Loucy (cell line): ENCODE results near the gene LCA5L.

Experiments
- EZH2phosphoT487 ChIP-seq: fragments of 200-600 bp; IDR thresholded peaks from 2 replicates; pipeline ENCODE4 v1.6.1; 2018; ENCODE audit warnings: antibody characterized with exemption, mild to moderate bottlenecking, moderate library complexity, borderline replicate concordance
- TF ChIP-seq, protein P1 (sequence below): fragments of 200-600 bp; sonication (generic); conservative IDR thresholded peaks from 2 replicates; pipeline ENCODE4 v1.5.1; 2014; ENCODE audit warnings: mild to moderate bottlenecking, antibody characterized with exemption, low read length

DNA sequence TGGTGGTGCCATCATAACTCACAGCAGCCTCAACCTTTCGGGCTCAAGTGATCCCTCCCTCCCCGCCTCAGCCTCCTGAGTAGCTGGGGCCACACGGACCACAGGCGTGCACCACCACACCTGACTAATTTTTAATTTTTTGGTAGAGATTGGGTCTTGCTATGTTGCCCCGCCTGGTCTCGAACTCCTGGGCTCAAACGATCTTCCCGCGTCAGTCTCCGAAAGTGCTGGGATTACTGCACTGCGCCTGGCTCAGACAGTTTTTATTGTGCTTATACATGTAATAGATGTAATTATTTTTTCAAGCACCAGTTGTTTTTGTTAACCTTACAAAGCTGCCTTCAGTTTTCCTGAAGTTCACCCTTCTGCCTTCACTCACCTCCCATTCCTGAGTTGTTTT is 58.7 kb downstream of the LCA5L start:
- TF ChIP-seq EZH2phosphoT487 = no peak
- TF ChIP-seq, protein P1, sequence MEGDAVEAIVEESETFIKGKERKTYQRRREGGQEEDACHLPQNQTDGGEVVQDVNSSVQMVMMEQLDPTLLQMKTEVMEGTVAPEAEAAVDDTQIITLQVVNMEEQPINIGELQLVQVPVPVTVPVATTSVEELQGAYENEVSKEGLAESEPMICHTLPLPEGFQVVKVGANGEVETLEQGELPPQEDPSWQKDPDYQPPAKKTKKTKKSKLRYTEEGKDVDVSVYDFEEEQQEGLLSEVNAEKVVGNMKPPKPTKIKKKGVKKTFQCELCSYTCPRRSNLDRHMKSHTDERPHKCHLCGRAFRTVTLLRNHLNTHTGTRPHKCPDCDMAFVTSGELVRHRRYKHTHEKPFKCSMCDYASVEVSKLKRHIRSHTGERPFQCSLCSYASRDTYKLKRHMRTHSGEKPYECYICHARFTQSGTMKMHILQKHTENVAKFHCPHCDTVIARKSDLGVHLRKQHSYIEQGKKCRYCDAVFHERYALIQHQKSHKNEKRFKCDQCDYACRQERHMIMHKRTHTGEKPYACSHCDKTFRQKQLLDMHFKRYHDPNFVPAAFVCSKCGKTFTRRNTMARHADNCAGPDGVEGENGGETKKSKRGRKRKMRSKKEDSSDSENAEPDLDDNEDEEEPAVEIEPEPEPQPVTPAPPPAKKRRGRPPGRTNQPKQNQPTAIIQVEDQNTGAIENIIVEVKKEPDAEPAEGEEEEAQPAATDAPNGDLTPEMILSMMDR = no peak
